Natural killer cell (primary cell): Measurements from ENCODE around the gene SLC9C1. TPM values are rescaled to one million over a fixed set of nuclear protein-coding genes. Genes with fewer than 3 reads are reported as not detected.

Experiments
- ATAC-seq, 3 donors: fragments of 150-1000 bp in 2 of 3; fragments of 200-7000 bp in 1 of 3; cut with Tn5 transposase; 1 replicate in 1 of 3; 2 replicates in 2 of 3; pipeline ENCODE4 v1.10.0; 2021; ENCODE audit warnings: mild to moderate bottlenecking in 2 of 3, moderate library complexity in 2 of 3
- DNase-seq, 2 donors: peaks; one replicate each; pipeline versions ENCODE4 v3.0.0 to v3.0.0-alpha.2; 2013 to 2021; ENCODE audit warnings: mixed read lengths in 1 of 2
- H3K27ac ChIP-seq: one replicate; pipeline ENCODE4 v1.5.1; 2013; ENCODE audit warnings: mild to moderate bottlenecking, low read length
- H3K27me3 ChIP-seq: one replicate; pipeline ENCODE4 v1.6.1; 2013; ENCODE audit warnings: low read length; ENCODE audit not compliant: control insufficient read depth, insufficient read depth
- H3K36me3 ChIP-seq: one replicate; pipeline ENCODE4 v1.6.1; 2013; ENCODE audit warnings: low read length; ENCODE audit not compliant: control insufficient read depth, insufficient read depth
- H3K4me1 ChIP-seq: one replicate; pipeline ENCODE4 v1.6.1; 2013; ENCODE audit warnings: low read length; ENCODE audit not compliant: control insufficient read depth, insufficient read depth
- H3K4me3 ChIP-seq: one replicate; pipeline ENCODE4 v1.5.1; 2013; ENCODE audit warnings: low read length
- H3K9me3 ChIP-seq: one replicate; pipeline ENCODE4 v1.6.1; 2013; ENCODE audit warnings: low read length; ENCODE audit not compliant: control insufficient read depth, insufficient read depth
- H3K27ac Mint-ChIP-seq, 2 donors: one replicate each; pipeline ENCODE4 v1.8.0; 2022; ENCODE audit warnings: mild to moderate bottlenecking in 2 of 2, mixed read lengths in 2 of 2, moderate library complexity in 1 of 2
- H3K27me3 Mint-ChIP-seq, 2 donors: one replicate each; pipeline ENCODE4 v1.8.0; 2022; ENCODE audit warnings: low read depth in 2 of 2, mixed read lengths in 2 of 2
- H3K36me3 Mint-ChIP-seq: one replicate; pipeline ENCODE4 v1.8.0; 2022; ENCODE audit warnings: mixed read lengths
- H3K4me1 Mint-ChIP-seq, 2 donors: one replicate each; pipeline ENCODE4 v1.8.0; 2022; ENCODE audit warnings: mixed read lengths in 2 of 2
- H3K4me3 Mint-ChIP-seq: one replicate; pipeline ENCODE4 v1.8.0; 2022; ENCODE audit warnings: mild to moderate bottlenecking, moderate library complexity, mixed read lengths
- H3K9me3 Mint-ChIP-seq, 2 donors: one replicate each; pipeline ENCODE4 v1.8.0; 2022; ENCODE audit warnings: mixed read lengths in 2 of 2
- CTCF ChIP-seq: fragments of 200-600 bp; IDR thresholded peaks from one replicate; pipeline ENCODE4 v1.8.0; 2022; ENCODE audit warnings: antibody characterized with exemption
- WGBS: methylation state at CpG from one replicate; pipeline ENCODE4 v1.1.7; 2013; ENCODE audit warnings: missing lambda C conversion rate; ENCODE audit not compliant: insufficient coverage; 5-methylcytosine and 5-hydroxymethylcytosine counted together
- intact Hi-C: fragments of 100-400 bp; cut with micrococcal nuclease; formaldehyde crosslinking; loops from one replicate; pipeline ENCODE4 v1.14.2; 2022
- total RNA-seq, 4 donors: library from RNA; stranded (reverse); fragments of 120-200 nt in 1 of 4; gene quantifications; one replicate each; pipeline versions ENCODE4 v1.2.3 to v1.2.4, GENCODE V29; 2013 to 2022

SLC9C1 gene
- total RNA-seq, 3 donors from 2014 or later (not counting 1 experiment from before 2014, with no cell fraction given): not detected

GRCh38 chr3:112175037-112175436 lies 119.0 kb downstream of the SLC9C1 start:
- Mint-ChIP-seq H3K4me1 (no peaks in the 10 kb centered on the region), H3K36me3 (no peaks in the 10 kb centered on the region), H3K27me3 (peaks cover 0 to 5% of the 10 kb centered on the region in 2 donors), H3K9me3 (no peaks in the 10 kb centered on the region), H3K4me3 (no peak overlapping the region), H3K27ac (no peak overlapping the region)
- intact Hi-C loops: no loop called here
- no peak overlapping the region for H3K4me3 ChIP-seq
- H3K9me3 ChIP-seq: no peaks in the 10 kb centered on the region
- no peak for TF ChIP-seq CTCF
- no peaks in the 10 kb centered on the region for H3K4me1 ChIP-seq
- H3K27me3 ChIP-seq: no peaks in the 10 kb centered on the region
- 93% methylated on average over 5 of the region's 5 CpGs for WGBS
- no peak for ATAC-seq
- no peaks in the 10 kb centered on the region for H3K36me3 ChIP-seq
- no peak for DNase-seq
- no peak overlapping the region for H3K27ac ChIP-seq

GRCh38 chr3:112171144-112171543 lies 122.9 kb downstream of the SLC9C1 start:
- Mint-ChIP-seq H3K4me3 (no peak overlapping the region), H3K36me3 (no peaks in the 10 kb centered on the region), H3K4me1 (no peaks in the 10 kb centered on the region), H3K27me3 (peaks cover 0 to 4% of the 10 kb centered on the region in 2 donors), H3K9me3 (no peaks in the 10 kb centered on the region), H3K27ac (no peak overlapping the region)
- Histone ChIP-seq H3K9me3 (no peaks in the 10 kb centered on the region), H3K36me3 (no peaks in the 10 kb centered on the region), H3K4me1 (no peaks in the 10 kb centered on the region), H3K27me3 (no peaks in the 10 kb centered on the region), H3K4me3 (no peak overlapping the region), H3K27ac (no peak overlapping the region)
- no peak for ATAC-seq
- 90% methylated on average over 3 of the region's 3 CpGs for WGBS
- TF ChIP-seq CTCF: no peak
- intact Hi-C loops: no loop called here
- DNase-seq: no peak

DNA sequence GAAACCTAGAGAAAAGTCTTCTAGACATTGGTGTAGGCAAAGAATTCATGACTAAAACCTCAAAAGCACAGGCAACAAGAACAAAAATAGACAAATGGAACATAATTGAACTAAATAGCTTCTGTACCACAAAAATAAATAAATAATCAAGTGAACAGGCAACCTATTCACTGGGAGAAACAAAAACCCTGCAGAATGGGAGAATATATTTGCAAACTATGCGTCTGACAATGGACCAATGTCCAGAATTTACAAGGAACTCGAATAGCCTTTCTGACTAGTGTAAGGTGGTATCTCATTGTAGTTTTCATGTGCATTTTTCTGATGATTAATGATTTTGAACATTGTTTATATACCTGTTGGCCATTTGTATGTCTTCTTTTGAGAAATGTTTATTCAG lies 124.0 kb downstream of the SLC9C1 start:
- H3K4me1 ChIP-seq: no peaks in the 10 kb centered on the region
- no peaks in the 10 kb centered on the region for H3K4me1 Mint-ChIP-seq
- DNase-seq (no peak), ATAC-seq (no peak)
- no peak for TF ChIP-seq CTCF
- H3K9me3 ChIP-seq: no peaks in the 10 kb centered on the region
- H3K36me3 Mint-ChIP-seq: no peaks in the 10 kb centered on the region
- no peaks in the 10 kb centered on the region for H3K9me3 Mint-ChIP-seq
- H3K27ac ChIP-seq: no peak overlapping the region
- no peaks in the 10 kb centered on the region for H3K27me3 ChIP-seq
- H3K36me3 ChIP-seq: no peaks in the 10 kb centered on the region
- H3K4me3 ChIP-seq: no peak overlapping the region
- H3K27ac Mint-ChIP-seq: no peak overlapping the region
- WGBS: 90% methylated on average over 2 of the region's 2 CpGs
- intact Hi-C loops: no loop called here
- H3K4me3 Mint-ChIP-seq: no peak overlapping the region
- H3K27me3 Mint-ChIP-seq: peaks cover 0 to 5% of the 10 kb centered on the region in 2 donors

- Histone ChIP-seq H3K9me3 (no peaks in the 10 kb centered on the region), H3K27ac (no peak overlapping the region), H3K4me1 (no peaks in the 10 kb centered on the region), H3K27me3 (no peaks in the 10 kb centered on the region), H3K36me3 (no peaks in the 10 kb centered on the region), H3K4me3 (no peak overlapping the region)
- H3K27me3 Mint-ChIP-seq: peaks cover 0 to 3% of the 10 kb centered on the region in 2 donors
- H3K9me3 Mint-ChIP-seq: no peaks in the 10 kb centered on the region
- no peaks in the 10 kb centered on the region for H3K4me1 Mint-ChIP-seq
- H3K27ac Mint-ChIP-seq: no peak overlapping the region
- no peaks in the 10 kb centered on the region for H3K36me3 Mint-ChIP-seq
- 75% methylated on average over 2 of the region's 2 CpGs for WGBS
- ATAC-seq (no peak), DNase-seq (no peak)
- no peak for TF ChIP-seq CTCF
- no peak overlapping the region for H3K4me3 Mint-ChIP-seq
- intact Hi-C loops: no loop called here
Measured at GRCh38 chr3:112167758-112168157, 126.3 kb downstream of the SLC9C1 start.
